HEK293T (cell line): ENCODE data around the gene YPEL1.

Experiments used
- ARNT ChIP-seq: fragments of 450-650 bp; IDR thresholded peaks from 2 replicates; pipeline ENCODE4 v1.6.1; 2017; ENCODE audit warnings: mild to moderate bottlenecking
- BHLHE40 ChIP-seq: fragments of 450-650 bp; IDR thresholded peaks from 2 replicates; pipeline ENCODE4 v1.6.1; 2016; ENCODE audit warnings: mild to moderate bottlenecking, moderate library complexity, borderline replicate concordance
- CTBP1 ChIP-seq: fragments of 450-650 bp; IDR thresholded peaks from 2 replicates; pipeline ENCODE4 v1.6.1; 2016; ENCODE audit warnings: borderline replicate concordance
- HDGF ChIP-seq: fragments of 450-650 bp; IDR thresholded peaks from 2 replicates; pipeline ENCODE4 v1.6.1; 2017; ENCODE audit warnings: antibody characterized with exemption, borderline replicate concordance
- L3MBTL2 ChIP-seq: fragments of 450-650 bp; conservative IDR thresholded peaks from 2 replicates; pipeline ENCODE4 v1.6.1; 2016; ENCODE audit warnings: mild to moderate bottlenecking
- NFRKB ChIP-seq: fragments of 450-650 bp; IDR thresholded peaks from 2 replicates; pipeline ENCODE4 v1.6.1; 2016; ENCODE audit warnings: mild to moderate bottlenecking, moderate library complexity
- SUZ12 ChIP-seq: fragments of 450-650 bp; IDR thresholded peaks from 2 replicates; pipeline ENCODE4 v1.6.1; 2016; ENCODE audit warnings: mild to moderate bottlenecking
- TARDBP ChIP-seq: fragments of 450-650 bp; IDR thresholded peaks from 2 replicates; pipeline ENCODE4 v1.6.1; 2016

DNA sequence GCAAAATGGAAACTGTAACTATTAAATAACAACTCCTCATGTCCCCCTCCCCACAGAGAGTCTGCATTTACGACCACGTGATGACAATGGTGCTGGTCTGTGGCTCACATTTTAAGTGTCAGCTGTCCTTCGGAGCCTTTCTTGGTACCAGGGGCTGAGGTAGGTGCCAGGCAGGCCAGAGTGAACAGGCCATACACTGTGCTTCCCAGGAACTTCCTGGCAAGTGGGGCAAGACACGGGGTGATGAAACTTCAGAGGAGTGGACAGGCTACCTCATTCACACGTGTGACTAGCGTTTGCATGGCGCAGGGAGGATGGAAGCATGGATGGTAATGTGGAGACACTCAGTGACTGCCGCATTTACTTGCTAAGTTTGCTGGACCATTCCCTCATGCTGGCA, 10.4 kb upstream of the YPEL1 start:
- TF ChIP-seq CTBP1 (no peak), HDGF (no peak), ARNT (no peak), SUZ12 (no peak), TARDBP (no peak), L3MBTL2 (no peak), BHLHE40 (no peak), NFRKB (no peak)
